HG03280 (cell line): ENCODE measurements around the gene GRIK4.

ENCODE experiments used
- ATAC-seq: cut with Tn5 transposase; IDR thresholded peaks from one replicate; pipeline ENCODE4 v1.9.1; 2021; ENCODE audit warnings: mild to moderate bottlenecking, moderate library complexity; ENCODE audit not compliant: unreplicated experiment

Gene GRIK4

DNA sequence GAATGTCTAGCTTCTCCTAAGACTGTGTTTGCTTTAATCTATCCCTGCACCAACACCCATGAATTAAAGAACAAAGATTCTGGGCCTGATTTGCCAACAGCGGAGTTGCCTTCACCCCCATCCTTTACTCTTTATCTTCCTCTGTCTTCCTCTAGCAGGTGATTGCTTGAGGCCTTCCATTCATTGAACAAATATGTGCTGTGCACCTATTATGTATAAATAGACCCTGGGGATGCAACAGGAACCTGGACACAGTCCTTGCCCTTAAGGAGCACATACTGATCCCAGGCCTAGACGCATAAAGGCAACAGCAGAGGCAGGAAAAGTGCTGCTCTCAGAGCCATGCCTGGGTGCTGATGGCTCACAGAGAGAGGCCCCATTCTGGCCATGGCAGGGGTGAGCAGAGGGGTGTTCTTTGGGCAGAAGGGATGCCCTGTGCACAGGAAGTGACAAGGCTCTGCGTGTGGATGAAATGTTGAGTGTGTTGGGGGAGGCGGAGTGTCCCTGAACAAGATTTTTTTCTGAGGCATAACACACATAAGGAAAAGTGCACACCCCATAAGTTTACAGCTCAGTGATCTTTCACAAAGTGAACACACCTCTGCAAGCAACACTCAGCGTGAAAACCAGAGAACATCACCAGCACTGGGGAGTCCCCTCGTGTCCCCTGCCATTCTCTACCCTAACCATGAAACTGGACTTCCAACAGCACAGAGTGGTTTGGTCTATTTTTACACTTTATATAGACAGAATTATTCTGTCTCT, 145.9 kb downstream of the GRIK4 start:
- ATAC-seq: no peak

GRCh38 chr11:120658071-120658423, 146.5 kb downstream of the GRIK4 start:
- ATAC-seq: no peak

- ATAC-seq: no peak
These were observed 147.5 kb downstream of the GRIK4 start for GRCh38 chr11:120659076-120659475.

DNA sequence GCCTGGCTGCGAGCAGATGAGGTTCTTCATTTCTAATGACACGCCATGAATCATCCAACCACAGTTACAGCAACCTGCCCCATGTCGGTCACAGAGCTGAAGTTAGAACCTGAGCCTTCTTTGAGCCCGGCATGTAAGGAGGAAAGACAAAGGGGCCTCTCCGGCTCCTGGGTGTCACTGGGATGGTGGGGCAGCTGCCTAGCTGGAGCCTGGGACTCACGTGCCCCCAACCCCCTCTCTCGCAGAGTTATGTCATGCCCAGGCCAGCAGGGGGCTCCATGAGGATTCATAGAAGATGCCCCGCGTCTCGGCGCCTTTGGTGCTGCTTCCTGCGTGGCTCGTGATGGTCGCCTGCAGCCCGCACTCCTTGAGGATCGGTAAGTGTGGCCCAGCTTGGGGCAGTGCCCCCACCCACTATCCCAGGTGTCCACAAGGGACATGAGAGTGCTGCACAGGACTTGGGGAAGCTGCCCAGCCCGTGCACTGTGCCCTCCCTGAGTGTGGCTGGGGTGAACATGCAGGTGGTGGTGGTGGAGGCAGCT, 148.5 kb downstream of the GRIK4 start:
- ATAC-seq: no peak

GRCh38 chr11:120662071-120662676, 150.6 kb downstream of the GRIK4 start:
- no peak for ATAC-seq

DNA sequence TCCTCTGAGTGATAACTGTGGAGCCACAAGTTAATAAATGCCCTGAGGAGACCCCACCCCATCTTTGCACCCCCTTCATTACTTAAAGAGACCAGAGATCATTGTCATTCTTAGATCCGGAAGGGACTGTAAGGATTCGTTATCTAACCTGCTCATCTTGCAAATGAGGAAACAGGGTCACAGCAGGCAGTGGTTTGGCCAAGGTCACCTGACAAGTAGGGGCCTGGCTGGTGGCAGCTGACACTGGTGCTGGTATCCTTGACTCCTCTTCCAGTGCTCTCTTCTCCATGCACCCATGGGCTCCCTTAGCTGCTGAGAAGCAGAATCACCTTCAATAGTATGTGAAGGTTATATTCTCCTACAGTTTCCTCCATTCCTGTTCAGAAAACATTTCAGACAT, 151.6 kb downstream of the GRIK4 start:
- no peak for ATAC-seq

DNA sequence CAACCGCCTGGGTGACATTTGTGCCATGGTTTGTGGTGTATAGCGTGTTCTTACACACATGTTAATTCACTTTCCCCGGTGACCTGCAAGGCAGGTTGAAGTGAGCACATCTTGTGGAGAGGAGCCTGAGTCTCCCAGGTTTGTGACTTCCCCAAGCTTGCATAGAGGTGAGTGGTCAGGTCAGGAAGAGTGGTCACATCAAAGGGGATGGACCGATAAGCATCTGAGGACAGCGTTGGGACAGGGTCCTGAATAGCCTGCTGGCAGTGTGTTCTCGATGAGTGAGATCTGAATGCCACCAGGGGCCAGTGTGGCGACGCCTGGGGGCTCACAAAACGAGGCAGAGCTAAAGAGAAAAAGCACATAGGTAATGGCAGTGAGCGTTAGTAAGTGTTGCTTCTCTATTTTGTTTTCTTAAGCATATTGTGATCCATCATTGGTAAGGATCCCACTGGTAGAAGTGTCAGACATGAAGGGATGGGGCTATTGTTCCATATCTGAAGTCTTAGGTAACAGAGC, 154.6 kb downstream of the GRIK4 start:
- no peak for ATAC-seq

- ATAC-seq: no peak
These were observed 155.7 kb downstream of the GRIK4 start for GRCh38 chr11:120667281-120667680.

DNA sequence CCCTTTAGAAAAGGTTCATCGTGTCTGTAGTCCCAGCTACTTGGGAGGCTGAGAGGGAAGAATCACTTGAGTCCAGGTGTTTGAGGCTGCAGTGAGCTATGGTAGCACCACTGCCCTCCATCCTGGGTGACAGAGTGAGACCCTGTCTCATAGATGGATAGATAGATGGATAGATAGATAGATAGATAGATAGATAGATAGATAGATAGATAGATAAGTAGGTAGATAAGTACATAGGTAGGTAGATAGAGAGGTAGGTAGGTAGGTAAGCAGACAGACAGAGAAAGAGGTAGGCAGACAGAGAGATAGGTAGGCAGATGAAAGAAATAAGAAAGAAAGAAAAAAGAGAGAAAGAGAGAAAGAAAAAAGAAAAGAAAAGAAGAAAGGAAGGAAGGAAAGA, 156.4 kb downstream of the GRIK4 start:
- ATAC-seq: no peak

DNA sequence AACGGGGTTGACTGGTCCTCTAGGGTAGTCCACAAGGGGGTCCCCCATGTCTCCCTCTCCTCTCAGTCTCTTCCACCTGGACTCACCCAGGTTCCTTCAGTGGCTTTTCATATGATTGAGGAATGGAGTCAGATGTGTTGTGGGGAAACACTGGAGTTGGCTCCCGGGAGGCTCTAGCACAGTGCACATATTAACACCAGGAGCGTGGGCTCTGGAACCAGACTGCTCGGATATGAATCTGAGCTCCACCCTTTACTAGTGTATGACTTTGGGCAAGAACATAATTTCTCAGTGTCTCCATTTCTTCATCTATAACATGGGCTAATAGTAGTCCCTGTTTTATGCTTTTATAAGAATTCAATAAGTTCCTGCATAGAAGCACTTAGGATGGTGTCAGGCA, 157.0 kb downstream of the GRIK4 start:
- no peak for ATAC-seq

GRCh38 chr11:120674542-120674941, 163.0 kb downstream of the GRIK4 start:
- no peak for ATAC-seq

- ATAC-seq: no peak
These were observed 163.6 kb downstream of the GRIK4 start for GRCh38 chr11:120675171-120675570.

DNA sequence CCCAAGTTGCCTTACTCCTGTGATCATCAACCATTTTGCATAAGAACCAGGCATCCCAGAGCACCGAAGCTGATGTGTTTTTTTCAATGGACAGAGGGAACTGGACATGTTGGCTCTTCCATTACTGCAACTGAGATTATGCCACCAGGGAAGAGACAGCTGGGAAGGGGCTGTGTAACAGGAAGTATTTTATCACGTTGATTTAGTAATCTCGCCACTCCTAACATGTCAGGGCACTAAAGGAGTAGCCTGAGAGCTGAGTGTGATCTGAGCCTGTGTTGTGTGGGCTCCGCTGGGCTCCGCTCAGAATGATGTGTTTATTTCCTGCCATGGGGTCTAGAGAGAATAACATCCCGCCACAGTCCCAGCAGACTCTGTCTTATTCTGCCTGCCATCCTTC, 165.4 kb downstream of the GRIK4 start:
- ATAC-seq: no peak

DNA sequence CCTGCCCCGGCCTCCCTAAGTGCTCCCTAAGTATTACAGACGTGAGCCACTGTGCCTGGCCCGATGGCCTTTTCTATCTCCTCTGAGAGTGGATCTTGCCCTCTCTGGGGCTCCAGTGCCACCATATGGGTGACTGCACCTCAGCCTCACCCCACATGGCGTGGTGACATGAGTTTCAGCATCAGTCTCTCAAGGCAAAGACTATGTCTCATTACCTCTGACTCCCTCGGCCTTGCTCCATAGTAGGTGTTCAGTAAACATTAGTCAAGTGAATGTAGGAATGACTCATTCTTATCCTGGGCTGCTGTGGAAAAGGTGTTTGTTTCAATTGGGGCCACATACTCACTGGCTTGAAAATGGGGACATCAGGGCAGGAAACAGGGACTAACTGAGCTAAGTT, 168.8 kb downstream of the GRIK4 start:
- no peak for ATAC-seq

GRCh38 chr11:120681434-120682331, 170.1 kb downstream of the GRIK4 start:
- ATAC-seq: no peak

DNA sequence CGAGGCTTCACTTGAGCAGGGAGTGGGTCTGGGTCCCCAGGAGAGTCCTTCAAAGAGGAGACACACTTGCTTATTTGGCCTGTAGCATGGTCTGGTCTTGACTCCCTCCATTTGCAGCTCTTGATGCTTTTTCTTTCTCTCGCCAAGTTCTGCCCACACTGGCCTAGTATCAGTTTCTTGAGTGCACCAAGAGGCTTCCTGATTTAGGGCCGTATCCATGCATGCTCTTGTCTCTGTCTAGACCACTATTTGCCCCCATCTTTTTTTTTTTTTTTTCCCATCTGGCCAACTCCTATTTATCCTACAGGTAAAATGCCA, 170.7 kb downstream of the GRIK4 start:
- ATAC-seq: no peak

GRCh38 chr11:120682866-120683265, 171.3 kb downstream of the GRIK4 start:
- ATAC-seq: no peak

GRCh38 chr11:120686516-120686915, 175.0 kb downstream of the GRIK4 start:
- ATAC-seq: no peak

- no peak for ATAC-seq
These were observed 176.6 kb downstream of the GRIK4 start for GRCh38 chr11:120688163-120688562.

DNA sequence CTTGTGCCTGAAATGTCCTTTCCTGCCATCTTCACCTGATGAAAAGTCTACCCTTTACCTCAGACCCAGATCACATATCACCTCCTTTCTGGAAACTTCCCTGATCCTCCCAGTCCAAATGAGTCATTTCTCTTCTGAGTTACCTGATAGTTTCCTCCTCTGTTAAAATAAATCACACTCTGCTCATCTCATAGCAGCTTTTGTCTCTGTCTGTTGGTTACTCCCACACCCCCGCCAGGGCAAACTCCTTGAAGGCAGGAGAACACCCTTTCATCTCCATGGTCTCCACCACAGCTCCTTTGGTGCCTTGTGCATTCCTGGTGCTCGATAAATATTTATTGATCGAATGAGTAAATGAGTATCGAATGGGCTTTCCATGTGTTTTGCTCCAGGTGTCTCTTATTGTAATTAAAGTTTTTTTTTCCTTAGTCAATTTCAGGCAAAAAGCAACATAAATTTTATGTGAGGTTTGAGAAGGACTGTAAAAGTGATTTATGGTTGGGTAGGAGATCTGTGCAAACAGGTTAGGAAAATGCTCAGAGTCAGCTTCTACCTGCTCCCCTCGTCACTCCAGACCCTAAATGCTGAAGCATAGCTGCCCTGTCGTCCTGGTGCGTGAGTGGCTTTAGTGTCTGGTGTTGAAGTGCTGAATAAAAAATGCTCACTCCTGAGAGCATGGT, 178.2 kb downstream of the GRIK4 start:
- no peak for ATAC-seq

DNA sequence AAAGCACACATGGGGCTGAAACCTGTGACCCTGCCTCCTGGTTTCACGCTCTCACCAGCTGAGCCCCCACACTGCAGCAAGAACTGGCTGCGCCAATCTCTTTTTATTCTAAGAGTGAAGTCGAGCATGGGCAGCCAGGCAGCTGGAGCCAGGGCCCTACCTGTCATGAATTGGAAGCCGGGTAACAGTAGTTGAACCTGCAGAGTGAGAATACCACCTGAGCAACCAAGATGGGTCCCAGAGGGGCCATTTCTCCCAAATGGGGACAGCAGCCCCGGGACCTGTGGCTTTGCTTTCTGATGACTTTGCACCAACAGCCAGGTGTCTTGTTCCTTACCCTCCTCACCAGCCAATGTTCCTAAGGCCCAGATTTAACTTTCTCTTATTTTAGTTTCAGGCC, 178.9 kb downstream of the GRIK4 start:
- ATAC-seq: no peak
